GM06990 (cell line): ENCODE data around the gene SSH2.
A peak's percentile ranks its signal among the peaks of the same experiment; 100 is the strongest.
"Not testable (repeated sequence)": the region's sequence is repeated elsewhere in the genome, so short reads cannot be mapped to it uniquely, and the experiment has no call there.

Source experiments
- DNase-seq: peaks from one replicate; pipeline ENCODE4 v3.0.0-alpha.2; 2011; ENCODE audit not compliant: insufficient read length; ENCODE audit errors: extremely low read depth
- H3K27me3 ChIP-seq: replicated peaks from 2 replicates; pipeline ENCODE4 v1.6.0; 2011; ENCODE audit warnings: low read length; ENCODE audit not compliant: control insufficient read depth, insufficient read depth
- H3K36me3 ChIP-seq: 2 replicates; pipeline ENCODE4 v1.5.1; 2011; ENCODE audit warnings: low read length; ENCODE audit not compliant: control insufficient read depth, insufficient read depth
- H3K4me3 ChIP-seq: replicated peaks from 2 replicates; pipeline ENCODE4 v1.5.1; 2011; ENCODE audit warnings: low read depth, mild to moderate bottlenecking, control low read depth, low read length
- CTCF ChIP-seq: IDR thresholded peaks from 2 replicates; pipeline ENCODE4 v1.5.1; 2011; ENCODE audit warnings: low read length, control low read depth, mild to moderate bottlenecking, inconsistent platforms; ENCODE audit not compliant: insufficient read depth, poor library complexity, severe bottlenecking

The SSH2 gene

GRCh38 chr17:29682987-29683386, 247.0 kb downstream of the SSH2 start:
- DNase-seq = no peak
- Histone ChIP-seq H3K4me3 (no peak overlapping the region), H3K36me3 (peaks cover 1% of the 10 kb centered on the region), H3K27me3 (no peaks in the 10 kb centered on the region)
- no peak for TF ChIP-seq CTCF

DNA sequence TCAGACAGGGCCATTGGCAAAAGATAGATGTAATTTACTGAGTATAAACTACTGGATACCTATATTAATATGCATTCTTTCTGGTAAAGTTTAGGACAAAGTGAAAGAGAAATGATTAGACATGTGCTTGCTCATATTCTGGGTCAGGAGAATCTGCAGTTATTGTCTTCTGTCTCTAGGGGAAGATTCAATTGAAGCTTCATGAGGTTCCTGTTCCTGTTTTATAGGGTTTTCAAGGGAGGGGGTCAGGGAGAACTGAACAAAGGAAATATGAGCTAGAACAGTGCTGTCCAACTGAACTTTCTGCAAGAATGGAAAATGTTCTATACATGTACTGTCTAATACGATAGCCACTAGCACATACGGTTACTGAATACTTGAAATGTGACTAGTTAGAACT, 248.0 kb downstream of the SSH2 start:
- Histone ChIP-seq H3K27me3 (no peaks in the 10 kb centered on the region), H3K36me3 (peaks cover 1% of the 10 kb centered on the region), H3K4me3 (no peak overlapping the region)
- DNase-seq = no peak
- peak; percentile 5 for TF ChIP-seq CTCF

DNA sequence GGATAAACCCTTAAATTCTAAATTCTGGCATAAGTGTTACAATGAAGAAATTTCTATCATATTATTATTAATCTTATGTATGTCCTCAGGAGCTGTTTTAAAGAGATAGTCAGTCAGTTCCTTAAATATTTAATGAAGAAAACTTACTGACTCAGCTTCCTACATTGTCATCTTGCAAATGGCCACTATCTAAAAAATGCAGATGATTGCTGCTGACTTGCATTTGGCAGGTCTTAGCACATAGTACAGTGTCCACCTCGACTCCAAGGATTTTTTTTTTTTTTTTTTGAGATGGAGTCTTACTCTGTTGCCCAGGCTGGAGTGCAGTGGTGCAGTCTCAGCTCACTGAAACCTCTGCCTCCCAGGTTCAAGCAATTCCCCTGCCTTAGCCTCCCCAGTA, 252.2 kb downstream of the SSH2 start:
- Histone ChIP-seq H3K36me3 (peaks cover 1% of the 10 kb centered on the region), H3K27me3 (no peaks in the 10 kb centered on the region), H3K4me3 (no peak overlapping the region)
- TF ChIP-seq CTCF = no peak
- DNase-seq = no peak

DNA sequence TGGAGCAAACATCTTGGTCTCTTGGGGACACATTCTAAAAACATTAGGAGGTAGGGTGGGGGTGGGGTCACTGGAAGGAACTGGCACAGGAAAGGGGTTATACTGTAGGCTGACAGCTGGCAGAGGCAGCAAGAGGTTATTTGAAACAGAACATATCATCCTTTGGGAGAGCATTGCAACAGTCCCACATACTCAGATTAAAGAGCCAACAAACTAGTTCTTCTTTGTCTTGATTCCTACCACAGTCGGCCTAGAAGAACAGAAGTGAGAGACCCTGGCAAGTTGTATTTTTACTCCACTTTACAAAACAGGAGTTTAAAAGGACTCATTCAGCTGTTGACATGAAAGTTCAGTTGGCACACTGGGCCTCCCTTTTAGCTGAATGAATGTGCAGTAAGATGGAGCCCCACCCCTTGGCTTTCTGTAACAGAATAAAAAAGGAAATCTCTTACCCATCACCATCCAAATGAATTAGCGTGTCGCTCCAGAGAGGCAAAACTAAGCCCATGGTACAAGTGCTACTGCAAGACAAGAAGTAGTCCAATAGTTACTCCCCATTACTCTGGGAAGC, 252.7 kb downstream of the SSH2 start:
- TF ChIP-seq CTCF = no peak
- no peak overlapping the region for H3K4me3 ChIP-seq
- H3K27me3 ChIP-seq = no peaks in the 10 kb centered on the region
- DNase-seq = no peak
- peaks cover 1% of the 10 kb centered on the region for H3K36me3 ChIP-seq

- DNase-seq, H3K4me3 ChIP-seq, H3K27me3 ChIP-seq, H3K36me3 ChIP-seq: not testable (repeated sequence)
Observed at GRCh38 chr17:29675961-29676360, 254.1 kb downstream of the SSH2 start.

- Histone ChIP-seq H3K4me3 (no peak overlapping the region), H3K36me3 (peaks cover 4% of the 10 kb centered on the region), H3K27me3 (no peaks in the 10 kb centered on the region)
- no peak for TF ChIP-seq CTCF
- DNase-seq = no peak
Observed at GRCh38 chr17:29674281-29674680, 255.7 kb downstream of the SSH2 start.
